WTC11 (cell line): Measurements from ENCODE around the gene IGFN1. TPM values are rescaled to one million over a fixed set of nuclear protein-coding genes. Genes with fewer than 3 reads are reported as not detected.

Experiments used
- ATAC-seq: fragments of 200-7000 bp; cut with Tn5 transposase; 2 replicates; pipeline ENCODE4 v1.10.0; 2021; ENCODE audit warnings: mild to moderate bottlenecking, moderate library complexity
- CTCF ChIA-PET: fragments of 300-600 bp; sonication (Branson Sonifier 250); formaldehyde crosslinking; loops from one replicate; lab custom pipeline; 2021; ENCODE audit warnings: antibody characterized with exemption; lab: Charles Lee
- POLR2A ChIA-PET: fragments of 350-600 bp; sonication (Branson Sonifier 250); formaldehyde crosslinking; loops from one replicate; lab custom pipeline; 2021; ENCODE audit warnings: antibody characterized with exemption; lab: Charles Lee
- DNase-seq: peaks from one replicate; pipeline ENCODE4 v3.0.0; 2021; ENCODE audit warnings: low spot score
- H3K27ac Mint-ChIP-seq: 2 replicates; pipeline ENCODE4 v1.8.0; 2021; ENCODE audit warnings: mixed read lengths
- H3K27me3 Mint-ChIP-seq: 2 replicates; pipeline ENCODE4 v1.8.0; 2021; ENCODE audit warnings: low read depth, mild to moderate bottlenecking, moderate library complexity, mixed read lengths
- H3K36me3 Mint-ChIP-seq: 2 replicates; pipeline ENCODE4 v1.8.0; 2021; ENCODE audit warnings: mixed read lengths
- H3K4me1 Mint-ChIP-seq: 2 replicates; pipeline ENCODE4 v1.8.0; 2022; ENCODE audit warnings: mixed read lengths
- H3K4me3 Mint-ChIP-seq: 2 replicates; pipeline ENCODE4 v1.8.0; 2021; ENCODE audit warnings: mild to moderate bottlenecking, moderate library complexity, mixed read lengths
- H3K9me3 Mint-ChIP-seq: 2 replicates; pipeline ENCODE4 v1.8.0; 2021; ENCODE audit warnings: mixed read lengths
- ATF1 ChIP-seq: sonication (generic); formaldehyde crosslinking; IDR thresholded peaks from 2 replicates; pipeline ENCODE4 v1.8.1; 2023; ENCODE audit warnings: mild to moderate bottlenecking, moderate library complexity, missing genetic modification reagents
- CBFB ChIP-seq: sonication (generic); formaldehyde crosslinking; IDR thresholded peaks from 2 replicates; pipeline ENCODE4 v1.8.1; 2022; ENCODE audit warnings: mild to moderate bottlenecking, low read depth, missing genetic modification reagents
- FOXP1 ChIP-seq: sonication (generic); formaldehyde crosslinking; IDR thresholded peaks from 2 replicates; pipeline ENCODE4 v1.8.0; 2022; ENCODE audit warnings: missing genetic modification reagents, mild to moderate bottlenecking, moderate library complexity, borderline replicate concordance
- GTF2I ChIP-seq: fragments of 250-450 bp; sonication (Bioruptor Pico); conservative IDR thresholded peaks from 2 replicates; pipeline ENCODE4 v1.4.0; 2021; ENCODE audit warnings: mild to moderate bottlenecking
- KAT7 ChIP-seq: sonication (generic); formaldehyde crosslinking; IDR thresholded peaks from 2 replicates; pipeline ENCODE4 v1.8.1; 2023; ENCODE audit warnings: missing genetic modification reagents, mild to moderate bottlenecking, borderline replicate concordance
- MXD4 ChIP-seq: fragments of 250-450 bp; sonication (Bioruptor Pico); IDR thresholded peaks from 2 replicates; pipeline ENCODE4 v1.8.0; 2021; ENCODE audit warnings: mild to moderate bottlenecking, moderate library complexity, borderline replicate concordance
- NFYB ChIP-seq: sonication (generic); formaldehyde crosslinking; conservative IDR thresholded peaks from 2 replicates; pipeline ENCODE4 v1.8.0; 2022; ENCODE audit warnings: low read depth, missing genetic modification reagents
- NR3C1 ChIP-seq: sonication (generic); formaldehyde crosslinking; conservative IDR thresholded peaks from 2 replicates; pipeline ENCODE4 v1.8.1; 2023; ENCODE audit warnings: low read depth, mild to moderate bottlenecking, missing genetic modification reagents
- PRRX2 ChIP-seq: fragments of 250-450 bp; sonication (Bioruptor Pico); IDR thresholded peaks from 2 replicates; pipeline ENCODE4 v1.8.0; 2021; ENCODE audit warnings: mild to moderate bottlenecking
- SMAD3 ChIP-seq: sonication (generic); formaldehyde crosslinking; IDR thresholded peaks from 2 replicates; pipeline ENCODE4 v1.8.0; 2022; ENCODE audit warnings: missing genetic modification reagents, mild to moderate bottlenecking, borderline replicate concordance
- SOX15 ChIP-seq: fragments of 250-450 bp; sonication (Bioruptor Pico); IDR thresholded peaks from 2 replicates; pipeline ENCODE4 v1.9.0; 2021; ENCODE audit warnings: mild to moderate bottlenecking
- ZNF416 ChIP-seq: fragments of 250-450 bp; sonication (Bioruptor Pico); IDR thresholded peaks from 2 replicates; pipeline ENCODE4 v1.9.0; 2021; ENCODE audit warnings: mild to moderate bottlenecking, inconsistent platforms
- total RNA-seq: library from RNA; stranded (reverse); gene quantifications from 3 replicates; pipeline ENCODE4 v1.2.3, GENCODE V29; 2021
- TF ChIP-seq, protein P1 (sequence below): sonication (generic); formaldehyde crosslinking; IDR thresholded peaks from 2 replicates; pipeline ENCODE4 v1.8.0; 2022; ENCODE audit warnings: missing genetic modification reagents
- TF ChIP-seq, protein P2 (sequence below): sonication (generic); formaldehyde crosslinking; conservative IDR thresholded peaks from 2 replicates; pipeline ENCODE4 v1.8.1; 2022; ENCODE audit warnings: mild to moderate bottlenecking, missing genetic modification reagents
- TF ChIP-seq, protein P3 (sequence below): sonication (generic); formaldehyde crosslinking; IDR thresholded peaks from 2 replicates; pipeline ENCODE4 v1.8.1; 2023; ENCODE audit warnings: mild to moderate bottlenecking, missing genetic modification reagents
- TF ChIP-seq, protein P4 (sequence below): sonication (generic); formaldehyde crosslinking; IDR thresholded peaks from 2 replicates; pipeline ENCODE4 v1.8.0; 2022; ENCODE audit warnings: mild to moderate bottlenecking, missing genetic modification reagents
- TF ChIP-seq, protein P5 (sequence below): sonication (generic); formaldehyde crosslinking; IDR thresholded peaks from 2 replicates; pipeline ENCODE4 v1.8.0; 2023; ENCODE audit warnings: missing genetic modification reagents, mild to moderate bottlenecking, borderline replicate concordance
- TF ChIP-seq, protein P6 (sequence below): fragments of 200-600 bp; IDR thresholded peaks from 2 replicates; pipeline ENCODE4 v1.8.0; 2022; ENCODE audit warnings: antibody characterized with exemption

IGFN1 gene
- total RNA-seq, 1 experiment from 2014 or later = 0.11 TPM

DNA sequence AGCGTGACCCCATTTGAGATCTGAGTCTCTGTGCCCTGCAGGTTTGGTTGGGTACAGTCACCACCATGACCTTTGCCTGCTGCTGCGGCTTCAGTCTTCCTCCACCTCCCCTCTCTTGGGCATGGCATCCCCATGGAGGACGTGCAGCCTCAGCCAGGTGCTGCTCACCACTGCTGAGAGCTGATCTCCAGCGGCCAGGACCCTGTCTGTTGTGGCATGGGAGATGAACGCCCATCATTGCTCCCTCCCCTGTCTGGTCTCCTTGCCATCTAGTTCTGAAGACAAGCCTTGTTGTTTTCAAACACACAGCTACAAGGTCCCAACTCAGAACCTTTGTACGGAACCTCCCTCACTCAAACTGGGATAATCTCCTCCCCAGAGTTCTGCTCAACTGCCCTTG lies 73.4 kb downstream of the IGFN1 start:
- Mint-ChIP-seq H3K27me3 (peaks cover 11% of the 10 kb centered on the region), H3K4me1 (peaks cover 12% of the 10 kb centered on the region), H3K27ac (no peak overlapping the region), H3K9me3 (no peaks in the 10 kb centered on the region), H3K4me3 (no peak overlapping the region), H3K36me3 (no peaks in the 10 kb centered on the region)
- no peak for ATAC-seq
- ChIA-PET POLR2A (no interaction called here), CTCF (interaction anchor here (1.8 to 2.2 kb wide), 3 partner anchors 10 to 83 kb away, joined by 4 to 10 read pairs (median 8); no protein-coding TSS in a partner anchor)
- no peak for DNase-seq
- TF ChIP-seq, protein P1, sequence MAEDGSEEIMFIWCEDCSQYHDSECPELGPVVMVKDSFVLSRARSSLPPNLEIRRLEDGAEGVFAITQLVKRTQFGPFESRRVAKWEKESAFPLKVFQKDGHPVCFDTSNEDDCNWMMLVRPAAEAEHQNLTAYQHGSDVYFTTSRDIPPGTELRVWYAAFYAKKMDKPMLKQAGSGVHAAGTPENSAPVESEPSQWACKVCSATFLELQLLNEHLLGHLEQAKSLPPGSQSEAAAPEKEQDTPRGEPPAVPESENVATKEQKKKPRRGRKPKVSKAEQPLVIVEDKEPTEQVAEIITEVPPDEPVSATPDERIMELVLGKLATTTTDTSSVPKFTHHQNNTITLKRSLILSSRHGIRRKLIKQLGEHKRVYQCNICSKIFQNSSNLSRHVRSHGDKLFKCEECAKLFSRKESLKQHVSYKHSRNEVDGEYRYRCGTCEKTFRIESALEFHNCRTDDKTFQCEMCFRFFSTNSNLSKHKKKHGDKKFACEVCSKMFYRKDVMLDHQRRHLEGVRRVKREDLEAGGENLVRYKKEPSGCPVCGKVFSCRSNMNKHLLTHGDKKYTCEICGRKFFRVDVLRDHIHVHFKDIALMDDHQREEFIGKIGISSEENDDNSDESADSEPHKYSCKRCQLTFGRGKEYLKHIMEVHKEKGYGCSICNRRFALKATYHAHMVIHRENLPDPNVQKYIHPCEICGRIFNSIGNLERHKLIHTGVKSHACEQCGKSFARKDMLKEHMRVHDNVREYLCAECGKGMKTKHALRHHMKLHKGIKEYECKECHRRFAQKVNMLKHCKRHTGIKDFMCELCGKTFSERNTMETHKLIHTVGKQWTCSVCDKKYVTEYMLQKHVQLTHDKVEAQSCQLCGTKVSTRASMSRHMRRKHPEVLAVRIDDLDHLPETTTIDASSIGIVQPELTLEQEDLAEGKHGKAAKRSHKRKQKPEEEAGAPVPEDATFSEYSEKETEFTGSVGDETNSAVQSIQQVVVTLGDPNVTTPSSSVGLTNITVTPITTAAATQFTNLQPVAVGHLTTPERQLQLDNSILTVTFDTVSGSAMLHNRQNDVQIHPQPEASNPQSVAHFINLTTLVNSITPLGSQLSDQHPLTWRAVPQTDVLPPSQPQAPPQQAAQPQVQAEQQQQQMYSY (CRISPR knock-in tag) = no peak
- TF ChIP-seq, protein P2, sequence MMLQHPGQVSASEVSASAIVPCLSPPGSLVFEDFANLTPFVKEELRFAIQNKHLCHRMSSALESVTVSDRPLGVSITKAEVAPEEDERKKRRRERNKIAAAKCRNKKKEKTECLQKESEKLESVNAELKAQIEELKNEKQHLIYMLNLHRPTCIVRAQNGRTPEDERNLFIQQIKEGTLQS (CRISPR knock-in tag) = no peak
- TF ChIP-seq NR3C1 (no peak), ZNF416 (CRISPR knock-in tag) (no peak), GTF2I (CRISPR knock-in tag) (no peak), SOX15 (CRISPR knock-in tag) (no peak), CBFB (CRISPR knock-in tag) (no peak), NFYB (CRISPR knock-in tag) (no peak), FOXP1 (CRISPR knock-in tag) (no peak), PRRX2 (CRISPR knock-in tag) (no peak), SMAD3 (CRISPR knock-in tag) (no peak), MXD4 (no peak), KAT7 (CRISPR knock-in tag) (no peak), ATF1 (CRISPR knock-in tag) (no peak)
- TF ChIP-seq, protein P3, sequence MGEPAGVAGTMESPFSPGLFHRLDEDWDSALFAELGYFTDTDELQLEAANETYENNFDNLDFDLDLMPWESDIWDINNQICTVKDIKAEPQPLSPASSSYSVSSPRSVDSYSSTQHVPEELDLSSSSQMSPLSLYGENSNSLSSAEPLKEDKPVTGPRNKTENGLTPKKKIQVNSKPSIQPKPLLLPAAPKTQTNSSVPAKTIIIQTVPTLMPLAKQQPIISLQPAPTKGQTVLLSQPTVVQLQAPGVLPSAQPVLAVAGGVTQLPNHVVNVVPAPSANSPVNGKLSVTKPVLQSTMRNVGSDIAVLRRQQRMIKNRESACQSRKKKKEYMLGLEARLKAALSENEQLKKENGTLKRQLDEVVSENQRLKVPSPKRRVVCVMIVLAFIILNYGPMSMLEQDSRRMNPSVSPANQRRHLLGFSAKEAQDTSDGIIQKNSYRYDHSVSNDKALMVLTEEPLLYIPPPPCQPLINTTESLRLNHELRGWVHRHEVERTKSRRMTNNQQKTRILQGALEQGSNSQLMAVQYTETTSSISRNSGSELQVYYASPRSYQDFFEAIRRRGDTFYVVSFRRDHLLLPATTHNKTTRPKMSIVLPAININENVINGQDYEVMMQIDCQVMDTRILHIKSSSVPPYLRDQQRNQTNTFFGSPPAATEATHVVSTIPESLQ (CRISPR knock-in tag) = no peak
- TF ChIP-seq, protein P4, sequence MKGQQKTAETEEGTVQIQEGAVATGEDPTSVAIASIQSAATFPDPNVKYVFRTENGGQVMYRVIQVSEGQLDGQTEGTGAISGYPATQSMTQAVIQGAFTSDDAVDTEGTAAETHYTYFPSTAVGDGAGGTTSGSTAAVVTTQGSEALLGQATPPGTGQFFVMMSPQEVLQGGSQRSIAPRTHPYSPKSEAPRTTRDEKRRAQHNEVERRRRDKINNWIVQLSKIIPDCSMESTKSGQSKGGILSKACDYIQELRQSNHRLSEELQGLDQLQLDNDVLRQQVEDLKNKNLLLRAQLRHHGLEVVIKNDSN (CRISPR knock-in tag) = no peak
- TF ChIP-seq, protein P5, sequence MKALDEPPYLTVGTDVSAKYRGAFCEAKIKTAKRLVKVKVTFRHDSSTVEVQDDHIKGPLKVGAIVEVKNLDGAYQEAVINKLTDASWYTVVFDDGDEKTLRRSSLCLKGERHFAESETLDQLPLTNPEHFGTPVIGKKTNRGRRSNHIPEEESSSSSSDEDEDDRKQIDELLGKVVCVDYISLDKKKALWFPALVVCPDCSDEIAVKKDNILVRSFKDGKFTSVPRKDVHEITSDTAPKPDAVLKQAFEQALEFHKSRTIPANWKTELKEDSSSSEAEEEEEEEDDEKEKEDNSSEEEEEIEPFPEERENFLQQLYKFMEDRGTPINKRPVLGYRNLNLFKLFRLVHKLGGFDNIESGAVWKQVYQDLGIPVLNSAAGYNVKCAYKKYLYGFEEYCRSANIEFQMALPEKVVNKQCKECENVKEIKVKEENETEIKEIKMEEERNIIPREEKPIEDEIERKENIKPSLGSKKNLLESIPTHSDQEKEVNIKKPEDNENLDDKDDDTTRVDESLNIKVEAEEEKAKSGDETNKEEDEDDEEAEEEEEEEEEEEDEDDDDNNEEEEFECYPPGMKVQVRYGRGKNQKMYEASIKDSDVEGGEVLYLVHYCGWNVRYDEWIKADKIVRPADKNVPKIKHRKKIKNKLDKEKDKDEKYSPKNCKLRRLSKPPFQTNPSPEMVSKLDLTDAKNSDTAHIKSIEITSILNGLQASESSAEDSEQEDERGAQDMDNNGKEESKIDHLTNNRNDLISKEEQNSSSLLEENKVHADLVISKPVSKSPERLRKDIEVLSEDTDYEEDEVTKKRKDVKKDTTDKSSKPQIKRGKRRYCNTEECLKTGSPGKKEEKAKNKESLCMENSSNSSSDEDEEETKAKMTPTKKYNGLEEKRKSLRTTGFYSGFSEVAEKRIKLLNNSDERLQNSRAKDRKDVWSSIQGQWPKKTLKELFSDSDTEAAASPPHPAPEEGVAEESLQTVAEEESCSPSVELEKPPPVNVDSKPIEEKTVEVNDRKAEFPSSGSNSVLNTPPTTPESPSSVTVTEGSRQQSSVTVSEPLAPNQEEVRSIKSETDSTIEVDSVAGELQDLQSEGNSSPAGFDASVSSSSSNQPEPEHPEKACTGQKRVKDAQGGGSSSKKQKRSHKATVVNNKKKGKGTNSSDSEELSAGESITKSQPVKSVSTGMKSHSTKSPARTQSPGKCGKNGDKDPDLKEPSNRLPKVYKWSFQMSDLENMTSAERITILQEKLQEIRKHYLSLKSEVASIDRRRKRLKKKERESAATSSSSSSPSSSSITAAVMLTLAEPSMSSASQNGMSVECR (CRISPR knock-in tag) = no peak
- TF ChIP-seq, protein P6, sequence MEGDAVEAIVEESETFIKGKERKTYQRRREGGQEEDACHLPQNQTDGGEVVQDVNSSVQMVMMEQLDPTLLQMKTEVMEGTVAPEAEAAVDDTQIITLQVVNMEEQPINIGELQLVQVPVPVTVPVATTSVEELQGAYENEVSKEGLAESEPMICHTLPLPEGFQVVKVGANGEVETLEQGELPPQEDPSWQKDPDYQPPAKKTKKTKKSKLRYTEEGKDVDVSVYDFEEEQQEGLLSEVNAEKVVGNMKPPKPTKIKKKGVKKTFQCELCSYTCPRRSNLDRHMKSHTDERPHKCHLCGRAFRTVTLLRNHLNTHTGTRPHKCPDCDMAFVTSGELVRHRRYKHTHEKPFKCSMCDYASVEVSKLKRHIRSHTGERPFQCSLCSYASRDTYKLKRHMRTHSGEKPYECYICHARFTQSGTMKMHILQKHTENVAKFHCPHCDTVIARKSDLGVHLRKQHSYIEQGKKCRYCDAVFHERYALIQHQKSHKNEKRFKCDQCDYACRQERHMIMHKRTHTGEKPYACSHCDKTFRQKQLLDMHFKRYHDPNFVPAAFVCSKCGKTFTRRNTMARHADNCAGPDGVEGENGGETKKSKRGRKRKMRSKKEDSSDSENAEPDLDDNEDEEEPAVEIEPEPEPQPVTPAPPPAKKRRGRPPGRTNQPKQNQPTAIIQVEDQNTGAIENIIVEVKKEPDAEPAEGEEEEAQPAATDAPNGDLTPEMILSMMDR = no peak
